Activated B cell treated with CpG ODN at 0.5 μM for 24 hours (primary cell): ENCODE measurements around the gene AGT. TPM values are rescaled to one million over a fixed set of nuclear protein-coding genes. Genes with fewer than 3 reads are reported as not detected.

Experiments
- ATAC-seq: fragments of 200-7000 bp; cut with Tn5 transposase; one replicate; pipeline ENCODE4 v1.10.0; 2021; ENCODE audit warnings: low read depth, mild to moderate bottlenecking, moderate library complexity
- CTCF ChIA-PET: fragments of 350-600 bp; sonication (Branson Sonifier 250); formaldehyde crosslinking; loops from one replicate; lab custom pipeline; 2021; ENCODE audit warnings: antibody characterized with exemption; lab: Charles Lee
- POLR2A ChIA-PET: fragments of 350-600 bp; sonication (Branson Sonifier 250); formaldehyde crosslinking; loops from one replicate; lab custom pipeline; 2021; ENCODE audit warnings: antibody characterized with exemption; lab: Charles Lee
- DNase-seq: peaks from one replicate; pipeline ENCODE4 v3.0.0; 2022
- H3K27ac Mint-ChIP-seq: one replicate; pipeline ENCODE4 v1.8.0; 2020; ENCODE audit warnings: mixed read lengths
- H3K27me3 Mint-ChIP-seq: one replicate; pipeline ENCODE4 v1.8.0; 2021; ENCODE audit warnings: mixed read lengths
- H3K36me3 Mint-ChIP-seq: one replicate; pipeline ENCODE4 v1.8.0; 2021; ENCODE audit warnings: low read depth, mixed read lengths
- H3K4me1 Mint-ChIP-seq: one replicate; pipeline ENCODE4 v1.8.0; 2021; ENCODE audit warnings: mixed read lengths
- H3K4me3 Mint-ChIP-seq: one replicate; pipeline ENCODE4 v1.8.0; 2020; ENCODE audit warnings: mild to moderate bottlenecking, mixed read lengths
- H3K9me3 Mint-ChIP-seq: one replicate; pipeline ENCODE4 v1.8.0; 2020; ENCODE audit warnings: mixed read lengths
- intact Hi-C: fragments of 100-400 bp; cut with micrococcal nuclease; formaldehyde crosslinking; loops from one replicate; pipeline ENCODE4 v1.15.1; 2024
- total RNA-seq: library from RNA; stranded (reverse); gene quantifications from 2 replicates; pipeline ENCODE4 v1.2.3, GENCODE V29; 2022
- TF ChIP-seq, protein P1 (sequence below): fragments of 200-600 bp; IDR thresholded peaks from one replicate; pipeline ENCODE4 v1.8.0; 2022; ENCODE audit warnings: antibody characterized with exemption, mild to moderate bottlenecking

AGT gene
- total RNA-seq, 1 donor from 2014 or later = not detected

DNA sequence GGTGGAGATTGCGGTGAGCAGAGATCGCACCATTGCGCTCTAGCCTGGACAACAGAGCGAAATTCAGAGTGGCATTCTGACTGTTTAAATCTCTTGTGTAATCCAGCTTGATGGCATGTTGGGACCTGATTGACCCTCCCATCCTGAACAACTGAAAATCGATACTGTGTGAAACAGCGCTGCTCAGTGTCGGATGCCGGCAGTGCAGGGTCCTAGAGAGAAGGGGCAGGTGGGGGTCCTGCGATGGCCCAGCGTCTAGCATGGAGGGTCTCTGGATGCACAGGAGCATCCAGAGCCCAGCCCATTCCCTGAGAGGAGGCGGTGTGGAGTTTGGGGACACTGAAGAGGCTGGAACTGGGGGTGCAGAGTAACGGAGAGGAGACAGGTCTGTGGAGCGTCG lies 15.8 kb downstream of the AGT start:
- no peak overlapping the region for H3K4me3 Mint-ChIP-seq
- H3K36me3 Mint-ChIP-seq = peaks cover 15% of the 10 kb centered on the region
- no peak for DNase-seq
- ChIA-PET POLR2A (no interaction called here), CTCF (no interaction called here)
- no peaks in the 10 kb centered on the region for H3K4me1 Mint-ChIP-seq
- H3K27ac Mint-ChIP-seq = no peak overlapping the region
- no peaks in the 10 kb centered on the region for H3K27me3 Mint-ChIP-seq
- intact Hi-C loops = no loop called here
- no peak for ATAC-seq
- TF ChIP-seq, protein P1, sequence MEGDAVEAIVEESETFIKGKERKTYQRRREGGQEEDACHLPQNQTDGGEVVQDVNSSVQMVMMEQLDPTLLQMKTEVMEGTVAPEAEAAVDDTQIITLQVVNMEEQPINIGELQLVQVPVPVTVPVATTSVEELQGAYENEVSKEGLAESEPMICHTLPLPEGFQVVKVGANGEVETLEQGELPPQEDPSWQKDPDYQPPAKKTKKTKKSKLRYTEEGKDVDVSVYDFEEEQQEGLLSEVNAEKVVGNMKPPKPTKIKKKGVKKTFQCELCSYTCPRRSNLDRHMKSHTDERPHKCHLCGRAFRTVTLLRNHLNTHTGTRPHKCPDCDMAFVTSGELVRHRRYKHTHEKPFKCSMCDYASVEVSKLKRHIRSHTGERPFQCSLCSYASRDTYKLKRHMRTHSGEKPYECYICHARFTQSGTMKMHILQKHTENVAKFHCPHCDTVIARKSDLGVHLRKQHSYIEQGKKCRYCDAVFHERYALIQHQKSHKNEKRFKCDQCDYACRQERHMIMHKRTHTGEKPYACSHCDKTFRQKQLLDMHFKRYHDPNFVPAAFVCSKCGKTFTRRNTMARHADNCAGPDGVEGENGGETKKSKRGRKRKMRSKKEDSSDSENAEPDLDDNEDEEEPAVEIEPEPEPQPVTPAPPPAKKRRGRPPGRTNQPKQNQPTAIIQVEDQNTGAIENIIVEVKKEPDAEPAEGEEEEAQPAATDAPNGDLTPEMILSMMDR = no peak
- H3K9me3 Mint-ChIP-seq = no peaks in the 10 kb centered on the region

DNA sequence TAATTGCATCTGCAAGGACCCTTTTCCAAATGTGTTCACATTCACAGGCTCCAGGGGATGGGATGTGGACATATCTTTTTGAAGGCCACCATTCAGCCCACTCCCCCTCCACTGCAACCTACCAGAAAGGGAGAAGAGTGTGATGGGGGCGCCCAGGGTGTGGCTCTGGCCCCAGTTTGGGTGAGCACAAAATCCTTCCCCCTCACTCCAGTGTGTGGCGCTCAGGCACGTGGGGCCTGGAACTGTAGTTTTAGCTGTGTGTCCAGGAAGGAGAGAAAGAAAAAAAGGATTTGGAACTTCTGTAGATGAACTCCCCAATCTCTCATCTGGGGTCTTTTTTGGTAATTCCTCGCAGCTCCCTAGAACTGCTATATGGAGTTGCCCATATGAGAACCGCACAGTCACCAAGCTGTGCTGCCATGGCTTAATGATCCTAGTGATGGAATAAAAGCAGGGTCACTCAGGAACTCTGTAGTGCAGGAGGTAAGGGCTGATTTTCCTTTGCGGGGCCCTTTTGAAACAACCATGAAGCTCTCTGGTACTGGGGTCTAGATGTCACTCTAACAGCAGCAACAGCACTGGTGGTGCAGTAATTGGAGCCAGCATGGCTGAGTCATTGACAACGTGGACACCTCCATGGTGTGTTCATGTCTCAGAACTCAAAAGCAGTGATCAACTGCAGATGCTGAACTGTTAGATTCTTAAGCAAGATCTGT lies 17.0 kb downstream of the AGT start:
- CTCF ChIA-PET = no interaction called here
- peaks cover 27% of the 10 kb centered on the region for H3K36me3 Mint-ChIP-seq
- H3K4me1 Mint-ChIP-seq = no peaks in the 10 kb centered on the region
- DNase-seq (no peak), ATAC-seq (no peak)
- POLR2A ChIA-PET = no interaction called here
- H3K27me3 Mint-ChIP-seq = no peaks in the 10 kb centered on the region
- H3K27ac Mint-ChIP-seq = no peak overlapping the region
- intact Hi-C loops = no loop called here
- H3K9me3 Mint-ChIP-seq = no peaks in the 10 kb centered on the region
- no peak overlapping the region for H3K4me3 Mint-ChIP-seq
- TF ChIP-seq, protein P1 = no peak

DNA sequence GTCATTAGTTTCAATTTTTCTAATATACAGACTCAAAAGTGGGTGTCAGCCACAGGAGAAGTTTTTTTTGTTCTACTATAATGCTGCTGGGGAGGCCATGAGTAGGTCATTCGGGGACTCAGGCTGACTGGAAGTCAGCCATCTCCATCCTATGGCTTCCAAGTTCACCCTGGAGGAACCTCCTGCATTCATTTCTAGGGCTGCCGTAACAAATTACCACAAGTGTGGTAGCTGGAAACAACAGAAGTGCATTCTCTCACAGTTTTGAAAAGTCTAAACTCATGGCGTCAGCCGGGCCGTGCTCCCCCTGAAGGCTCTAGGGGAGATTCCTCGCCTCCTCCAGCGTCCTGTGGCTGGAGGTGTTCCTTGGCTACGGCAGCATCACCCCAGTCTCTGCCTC lies 17.7 kb downstream of the AGT start:
- intact Hi-C loops = no loop called here
- ChIA-PET CTCF (no interaction called here), POLR2A (no interaction called here)
- H3K9me3 Mint-ChIP-seq = no peaks in the 10 kb centered on the region
- no peak overlapping the region for H3K27ac Mint-ChIP-seq
- no peaks in the 10 kb centered on the region for H3K4me1 Mint-ChIP-seq
- no peak overlapping the region for H3K4me3 Mint-ChIP-seq
- TF ChIP-seq, protein P1 = no peak
- H3K36me3 Mint-ChIP-seq = peaks cover 34% of the 10 kb centered on the region
- no peaks in the 10 kb centered on the region for H3K27me3 Mint-ChIP-seq
- DNase-seq (no peak), ATAC-seq (no peak)

DNA sequence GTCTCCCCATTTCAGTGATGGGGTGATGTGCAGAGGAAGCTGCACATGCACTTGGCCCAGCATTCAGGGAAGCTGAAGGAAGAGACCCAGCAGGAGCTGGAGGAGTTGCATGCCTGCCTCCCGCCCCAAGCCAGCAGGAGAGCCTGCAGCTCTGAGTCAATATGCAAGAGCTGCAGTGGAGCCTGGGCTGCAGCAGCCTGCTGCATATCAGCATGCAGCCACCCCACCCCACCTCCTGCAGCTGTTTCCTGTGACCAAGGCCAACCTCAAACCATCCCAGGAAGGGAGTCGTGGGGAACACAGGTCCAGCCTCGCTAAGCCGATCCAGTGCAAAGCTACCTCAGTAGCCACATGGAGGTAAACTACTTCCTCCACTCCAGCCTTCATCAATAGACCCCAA lies 18.9 kb downstream of the AGT start:
- Mint-ChIP-seq H3K4me1 (no peaks in the 10 kb centered on the region), H3K4me3 (no peak overlapping the region), H3K9me3 (no peaks in the 10 kb centered on the region), H3K27ac (no peak overlapping the region), H3K27me3 (no peaks in the 10 kb centered on the region), H3K36me3 (peaks cover 41% of the 10 kb centered on the region)
- CTCF ChIA-PET = no interaction called here
- POLR2A ChIA-PET = no interaction called here
- ATAC-seq (no peak), DNase-seq (no peak)
- intact Hi-C loops = no loop called here
- TF ChIP-seq, protein P1 = no peak

DNA sequence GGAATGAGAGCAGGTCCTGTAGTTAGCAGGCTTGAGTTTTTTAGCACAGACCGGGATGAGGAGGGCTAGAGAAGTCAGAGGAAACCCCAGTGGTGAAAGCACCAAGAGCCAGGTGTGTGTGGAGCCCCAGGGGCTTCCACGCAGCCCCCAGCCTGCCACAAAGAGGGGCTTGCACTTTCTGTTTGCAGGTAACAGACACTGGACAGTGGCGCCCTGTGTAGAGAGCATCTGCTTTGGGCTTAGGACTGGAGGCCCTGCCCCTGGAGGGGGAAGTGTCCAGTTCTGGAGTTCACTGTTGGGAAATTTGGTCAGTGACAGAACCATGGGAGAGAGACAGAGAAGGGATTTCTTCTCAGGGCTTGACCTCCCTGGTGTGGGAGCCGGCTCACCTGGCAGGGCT lies 19.5 kb downstream of the AGT start:
- ChIA-PET CTCF (no interaction called here), POLR2A (no interaction called here)
- H3K27ac Mint-ChIP-seq = peak overlapping the region; percentile 50
- intact Hi-C loops = no loop called here
- H3K4me3 Mint-ChIP-seq = no peak overlapping the region
- DNase-seq = no peak
- no peak for ATAC-seq
- peaks cover 46% of the 10 kb centered on the region for H3K36me3 Mint-ChIP-seq
- H3K4me1 Mint-ChIP-seq = no peaks in the 10 kb centered on the region
- no peaks in the 10 kb centered on the region for H3K9me3 Mint-ChIP-seq
- no peaks in the 10 kb centered on the region for H3K27me3 Mint-ChIP-seq
- TF ChIP-seq, protein P1 = no peak
